Activated naive CD4-positive, alpha-beta T cell treated with anti-CD3 and anti-CD28 coated beads for 36 hours (primary cell): ENCODE data around the gene EXPH5. TPM values are rescaled to one million over a fixed set of nuclear protein-coding genes. Genes with fewer than 3 reads are reported as not detected.

Experiments
- CTCF ChIA-PET: fragments of 350-600 bp; sonication (Branson Sonifier 250); formaldehyde crosslinking; loops from one replicate; lab custom pipeline; 2021; ENCODE audit warnings: antibody characterized with exemption; lab: Charles Lee
- DNase-seq: peaks from one replicate; pipeline ENCODE4 v3.0.0-alpha.2; 2020
- H3K27ac Mint-ChIP-seq: one replicate; pipeline ENCODE4 v1.8.0; 2021; ENCODE audit warnings: mild to moderate bottlenecking, mixed read lengths
- H3K27me3 Mint-ChIP-seq: one replicate; pipeline ENCODE4 v1.8.0; 2021; ENCODE audit warnings: low read depth, mixed read lengths
- H3K36me3 Mint-ChIP-seq: one replicate; pipeline ENCODE4 v1.8.0; 2021; ENCODE audit warnings: low read depth, mixed read lengths
- H3K4me1 Mint-ChIP-seq: one replicate; pipeline ENCODE4 v1.8.0; 2021; ENCODE audit warnings: low read depth, mixed read lengths
- H3K4me3 Mint-ChIP-seq: one replicate; pipeline ENCODE4 v1.8.0; 2021; ENCODE audit warnings: mild to moderate bottlenecking, moderate library complexity, mixed read lengths
- H3K9me3 Mint-ChIP-seq: one replicate; pipeline ENCODE4 v1.8.0; 2021; ENCODE audit warnings: mixed read lengths
- intact Hi-C: fragments of 100-400 bp; cut with micrococcal nuclease; formaldehyde crosslinking; loops from one replicate; pipeline ENCODE4 v1.15.1; 2023
- total RNA-seq, 2 experiments: library from RNA; stranded (reverse); gene quantifications; one replicate each; pipeline ENCODE4 v1.2.3, GENCODE V29; 2021

EXPH5 gene
- total RNA-seq, 2 experiments from 2014 or later = 2.9 to 3.3 TPM

DNA sequence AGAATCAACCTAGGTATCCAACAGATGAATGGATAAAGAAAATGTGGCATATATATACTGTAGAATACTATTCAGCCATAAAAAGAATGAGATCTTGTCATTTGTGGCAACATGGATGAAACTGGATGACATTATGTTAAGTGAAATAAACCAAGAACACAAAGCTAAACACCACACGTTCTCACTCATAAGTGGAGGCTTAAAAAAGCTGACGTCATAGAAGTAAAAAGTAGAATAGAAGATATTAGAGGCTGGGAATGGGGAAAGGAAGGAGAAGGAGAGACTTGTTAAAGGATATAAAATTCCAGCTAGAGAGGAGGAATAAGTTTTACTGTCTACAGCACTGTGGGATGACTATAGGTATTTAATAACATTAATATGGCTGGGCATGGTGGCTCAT lies 12.9 kb downstream of the EXPH5 start:
- H3K4me3 Mint-ChIP-seq = no peak overlapping the region
- H3K27ac Mint-ChIP-seq = no peak overlapping the region
- H3K36me3 Mint-ChIP-seq = no peaks in the 10 kb centered on the region
- intact Hi-C loops = no loop called here
- no peaks in the 10 kb centered on the region for H3K27me3 Mint-ChIP-seq
- CTCF ChIA-PET = interaction anchor here (0.7 to 1.5 kb wide), 3 partner anchors 15 to 70 kb away, joined by 3 to 6 read pairs (median 3); no protein-coding TSS in a partner anchor
- DNase-seq = no peak
- no peaks in the 10 kb centered on the region for H3K4me1 Mint-ChIP-seq
- H3K9me3 Mint-ChIP-seq = no peaks in the 10 kb centered on the region

DNA sequence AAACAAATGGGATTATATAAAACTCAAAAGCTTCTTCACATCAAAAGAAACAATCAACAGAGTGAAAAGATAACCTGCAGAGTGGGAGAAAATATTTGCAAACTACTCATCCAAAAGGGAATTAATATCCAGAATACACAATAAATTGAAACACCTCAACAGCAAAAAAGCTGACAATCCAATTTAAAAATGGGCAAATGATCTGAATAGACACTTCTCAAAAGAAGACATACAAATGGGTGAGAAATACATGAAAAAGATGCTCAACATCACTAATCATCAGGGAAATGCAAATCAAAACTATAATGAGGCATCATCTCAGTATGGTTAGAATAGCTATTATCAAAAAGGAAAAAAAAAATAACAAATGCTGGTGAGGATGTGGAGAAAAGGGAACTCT lies 13.5 kb downstream of the EXPH5 start:
- CTCF ChIA-PET = interaction anchor here (0.7 kb wide), 1 partner anchor 401 kb away, joined by 3 read pairs; no protein-coding TSS in a partner anchor
- intact Hi-C loops = no loop called here
- DNase-seq = no peak
- no peaks in the 10 kb centered on the region for H3K9me3 Mint-ChIP-seq
- H3K36me3 Mint-ChIP-seq = no peaks in the 10 kb centered on the region
- H3K27ac Mint-ChIP-seq = no peak overlapping the region
- no peaks in the 10 kb centered on the region for H3K27me3 Mint-ChIP-seq
- H3K4me1 Mint-ChIP-seq = no peaks in the 10 kb centered on the region
- H3K4me3 Mint-ChIP-seq = no peak overlapping the region

DNA sequence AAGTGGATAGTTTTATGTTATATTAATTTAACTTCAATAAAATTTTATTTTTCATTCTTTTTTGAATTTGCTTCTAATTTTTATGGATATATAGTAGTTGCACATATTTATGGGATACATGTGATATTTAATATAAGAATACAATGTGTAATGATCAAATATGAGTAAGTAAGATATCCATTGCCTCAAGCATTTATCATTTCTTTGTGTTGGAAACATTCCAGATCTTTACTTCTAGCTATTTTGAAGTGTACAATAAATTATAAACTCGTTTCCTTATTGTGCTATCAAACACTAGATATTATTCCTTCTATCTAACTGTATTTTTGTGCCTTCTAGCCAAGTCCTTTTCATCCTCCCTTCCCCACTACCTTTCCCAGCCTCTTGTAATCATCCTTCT lies 17.0 kb downstream of the EXPH5 start:
- Mint-ChIP-seq H3K4me3 (no peak overlapping the region), H3K27ac (no peak overlapping the region), H3K27me3 (no peaks in the 10 kb centered on the region), H3K4me1 (no peaks in the 10 kb centered on the region), H3K9me3 (no peaks in the 10 kb centered on the region), H3K36me3 (no peaks in the 10 kb centered on the region)
- intact Hi-C loops = no loop called here
- no peak for DNase-seq
- CTCF ChIA-PET = no interaction called here

DNA sequence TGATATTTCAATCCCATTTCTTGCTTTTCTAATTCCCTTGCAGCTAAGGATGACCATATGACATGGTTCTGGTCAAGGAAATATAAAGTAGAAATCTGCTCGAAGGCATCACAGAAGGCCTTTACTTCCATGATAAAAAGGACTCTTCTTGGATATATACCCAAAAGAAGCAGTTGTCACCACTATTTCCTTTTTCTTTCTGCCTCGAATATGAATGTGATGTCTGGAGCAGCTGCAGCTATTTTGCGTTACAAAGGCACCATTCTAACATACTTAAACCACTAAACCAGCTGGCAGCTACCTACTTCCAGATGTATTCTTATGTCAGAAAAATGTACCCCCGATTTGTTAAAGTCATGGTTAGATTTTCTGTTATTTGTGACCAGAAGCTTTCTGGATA lies 18.9 kb downstream of the EXPH5 start:
- H3K4me3 Mint-ChIP-seq = no peak overlapping the region
- intact Hi-C loops = no loop called here
- CTCF ChIA-PET = interaction anchor here (0.7 kb wide), 1 partner anchor 456 kb away, joined by 3 read pairs; no protein-coding TSS in a partner anchor
- H3K36me3 Mint-ChIP-seq = no peaks in the 10 kb centered on the region
- H3K9me3 Mint-ChIP-seq = no peaks in the 10 kb centered on the region
- H3K4me1 Mint-ChIP-seq = no peaks in the 10 kb centered on the region
- DNase-seq = no peak
- no peaks in the 10 kb centered on the region for H3K27me3 Mint-ChIP-seq
- H3K27ac Mint-ChIP-seq = no peak overlapping the region

DNA sequence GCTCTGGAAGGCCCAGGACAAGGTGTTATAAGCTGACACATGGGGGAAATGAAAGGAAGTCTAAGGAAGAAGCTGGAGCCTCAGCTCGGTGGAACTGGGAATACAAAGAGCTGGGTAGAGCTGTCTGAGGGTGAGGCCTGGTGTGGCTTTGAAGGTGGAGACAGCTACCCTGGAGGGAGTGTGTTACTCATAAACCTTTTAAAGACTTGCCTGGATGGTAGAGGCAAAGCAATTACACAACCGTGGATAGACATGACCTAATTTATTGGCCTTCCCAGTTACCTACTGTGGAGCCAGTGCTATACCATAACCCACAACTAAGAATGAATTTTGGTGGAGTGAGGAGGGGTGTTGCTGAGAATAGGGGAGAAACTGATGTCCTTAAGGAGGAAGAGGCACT lies 22.6 kb downstream of the EXPH5 start:
- CTCF ChIA-PET = interaction anchor here (1.8 kb wide), 1 partner anchor 18 kb away, joined by 4 read pairs; no protein-coding TSS in a partner anchor
- no peaks in the 10 kb centered on the region for H3K36me3 Mint-ChIP-seq
- H3K27ac Mint-ChIP-seq = no peak overlapping the region
- H3K4me1 Mint-ChIP-seq = no peaks in the 10 kb centered on the region
- intact Hi-C loops = no loop called here
- no peaks in the 10 kb centered on the region for H3K27me3 Mint-ChIP-seq
- no peak for DNase-seq
- H3K9me3 Mint-ChIP-seq = no peaks in the 10 kb centered on the region
- no peak overlapping the region for H3K4me3 Mint-ChIP-seq

DNA sequence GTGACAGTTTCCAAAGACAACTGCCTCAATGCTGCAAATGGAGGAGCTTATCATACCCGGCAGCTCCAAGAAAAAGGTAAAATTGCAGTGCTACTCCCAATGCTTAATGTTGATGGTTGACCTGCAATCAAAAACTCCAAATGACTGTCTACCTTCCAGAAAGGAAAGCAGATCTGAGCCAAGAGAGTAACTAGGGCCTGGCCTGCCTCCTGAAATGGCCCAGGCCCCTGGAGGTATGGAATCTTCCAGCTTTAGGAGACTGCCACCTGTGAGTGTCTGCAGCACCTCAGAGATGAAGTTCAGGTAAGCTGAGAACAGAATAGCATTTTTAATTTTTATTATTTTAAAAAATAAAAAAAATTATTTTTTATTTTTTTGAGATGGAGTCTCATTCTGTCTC lies 23.7 kb downstream of the EXPH5 start:
- H3K27ac Mint-ChIP-seq = no peak overlapping the region

DNA sequence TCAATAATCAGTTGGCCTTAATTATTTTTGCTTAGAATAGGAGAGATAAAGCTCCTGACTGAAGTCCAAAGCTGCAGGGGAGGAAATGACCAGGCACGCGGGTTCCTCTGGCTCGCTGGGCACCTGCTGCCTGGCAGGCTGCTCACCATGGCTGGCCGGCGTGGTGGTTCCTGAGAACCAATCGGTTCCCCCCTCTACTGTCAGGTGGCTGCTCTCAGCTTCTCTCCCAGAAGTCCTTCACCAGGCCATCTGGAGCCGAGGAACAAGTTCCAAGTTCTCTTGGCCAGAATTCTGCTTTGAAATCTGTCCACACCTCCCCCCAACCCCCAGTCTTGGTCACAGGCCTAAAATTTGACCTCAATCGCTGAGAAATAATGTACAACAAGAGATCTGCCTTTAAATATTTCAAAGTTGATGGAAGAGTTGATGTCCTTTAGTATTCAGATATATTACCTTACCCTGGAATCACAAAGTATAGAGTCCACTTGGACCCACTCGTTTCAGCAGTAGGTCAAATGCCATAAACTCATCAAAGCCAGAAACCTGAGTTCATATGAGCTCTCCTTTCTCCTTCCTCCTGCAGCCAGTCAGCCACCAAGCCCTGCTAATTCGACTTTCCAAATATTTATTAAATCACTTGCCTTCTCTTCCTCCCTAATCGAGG lies 25.2 kb downstream of the EXPH5 start:
- Mint-ChIP-seq H3K27me3 (no peaks in the 10 kb centered on the region), H3K4me1 (no peaks in the 10 kb centered on the region), H3K27ac (no peak overlapping the region), H3K36me3 (no peaks in the 10 kb centered on the region), H3K4me3 (no peak overlapping the region), H3K9me3 (no peaks in the 10 kb centered on the region)
- no peak for DNase-seq
- CTCF ChIA-PET = no interaction called here
- intact Hi-C loops = no loop called here

More for the DNA sequence above, 23.7 kb downstream of the EXPH5 start:
- CTCF ChIA-PET = interaction anchor here (0.6 kb wide), 1 partner anchor 341 kb away, joined by 7 read pairs; no protein-coding TSS in a partner anchor
- Mint-ChIP-seq H3K27me3 (no peaks in the 10 kb centered on the region), H3K9me3 (no peaks in the 10 kb centered on the region), H3K36me3 (no peaks in the 10 kb centered on the region), H3K4me1 (no peaks in the 10 kb centered on the region), H3K4me3 (no peak overlapping the region)
- DNase-seq = no peak
- intact Hi-C loops = no loop called here

DNA sequence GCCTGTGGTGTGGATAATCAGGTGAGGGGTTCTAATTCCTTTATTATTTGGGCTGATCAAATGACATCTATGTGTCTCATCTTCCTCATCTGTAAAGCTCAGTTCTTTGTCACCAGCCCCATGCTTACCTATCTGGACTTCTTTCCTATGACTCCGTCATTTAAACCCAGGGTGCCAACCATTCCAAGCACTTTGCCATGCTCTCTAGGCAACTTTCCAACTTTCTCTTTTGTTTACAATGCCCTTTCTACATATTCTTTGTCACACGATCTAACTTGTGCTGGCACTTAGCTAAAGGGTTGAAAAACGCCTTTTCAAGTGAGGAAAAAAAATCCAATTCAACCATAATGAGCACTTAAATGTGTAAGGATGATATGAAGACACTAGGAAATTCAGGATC lies 27.9 kb downstream of the EXPH5 start:
- CTCF ChIA-PET = interaction anchor here (0.6 kb wide), 1 partner anchor 15 kb away, joined by 3 read pairs; no protein-coding TSS in a partner anchor
- Mint-ChIP-seq H3K9me3 (no peaks in the 10 kb centered on the region), H3K4me1 (no peaks in the 10 kb centered on the region), H3K4me3 (no peak overlapping the region), H3K27ac (no peak overlapping the region), H3K36me3 (no peaks in the 10 kb centered on the region), H3K27me3 (no peaks in the 10 kb centered on the region)
- intact Hi-C loops = no loop called here
- no peak for DNase-seq

DNA sequence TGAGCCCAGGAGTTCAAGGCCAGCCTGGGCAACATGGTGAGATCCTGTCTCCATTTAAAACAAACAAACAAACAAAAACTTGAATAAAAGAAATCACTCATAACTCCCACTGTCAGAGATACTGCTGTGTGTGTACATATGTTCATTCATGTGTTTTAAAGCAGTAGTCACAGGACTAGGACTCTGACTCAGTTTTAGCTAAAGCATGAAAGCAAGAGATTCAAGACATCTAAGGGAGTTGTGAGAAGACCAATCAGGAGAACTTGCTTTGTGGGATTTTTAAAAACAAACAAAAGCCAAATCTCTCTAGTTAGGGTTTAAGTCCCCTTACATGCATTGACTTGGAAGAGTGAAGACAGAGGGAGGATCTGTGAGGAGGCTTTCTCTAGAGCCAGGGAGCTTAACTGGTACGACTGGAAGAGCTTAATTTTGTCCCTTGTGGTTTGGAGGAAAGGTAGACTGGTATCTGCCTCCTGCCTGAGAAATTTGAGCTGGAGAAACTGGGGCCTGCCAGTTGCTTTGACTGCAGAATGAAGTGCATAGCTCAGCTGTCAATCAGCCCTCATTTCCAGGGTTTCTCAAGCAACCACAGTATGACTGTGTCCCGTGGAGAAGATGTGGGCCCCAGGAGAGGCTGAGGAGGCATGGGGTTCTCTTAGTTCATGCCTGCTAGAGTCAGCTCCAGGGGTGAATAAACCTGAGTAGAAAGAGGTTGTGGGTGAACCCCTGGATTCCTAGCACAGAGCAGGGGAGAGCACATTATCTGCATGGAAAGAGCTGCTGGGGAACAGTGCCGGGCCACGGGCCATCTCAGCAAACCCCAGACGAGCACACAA lies 30.6 kb downstream of the EXPH5 start:
- Mint-ChIP-seq H3K27me3 (no peaks in the 10 kb centered on the region), H3K4me3 (no peak overlapping the region), H3K27ac (no peak overlapping the region), H3K9me3 (no peaks in the 10 kb centered on the region), H3K4me1 (peaks cover 18% of the 10 kb centered on the region), H3K36me3 (no peaks in the 10 kb centered on the region)
- CTCF ChIA-PET = no interaction called here
- intact Hi-C loops = no loop called here
- no peak for DNase-seq

DNA sequence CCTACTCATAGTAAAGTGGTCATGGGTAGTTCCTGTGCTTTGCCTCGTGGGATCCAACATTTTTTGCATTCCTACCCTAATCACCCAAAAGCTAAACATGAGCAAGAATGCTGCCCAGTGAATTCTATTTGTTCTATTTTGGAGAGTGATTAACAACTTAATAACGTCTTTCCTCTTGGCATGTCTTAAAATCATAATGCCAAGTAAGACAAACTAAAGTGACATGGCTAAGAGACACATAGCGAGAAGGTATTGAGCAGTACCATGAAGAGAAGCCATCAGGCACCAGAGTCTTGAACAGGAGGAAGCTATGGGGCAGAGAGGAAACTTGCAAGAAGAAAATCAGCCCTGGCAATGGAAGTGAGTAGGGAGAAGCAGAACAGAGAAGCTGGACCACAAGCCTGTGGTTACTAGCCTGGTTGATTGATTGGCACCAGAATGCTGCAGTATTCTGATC lies 32.0 kb downstream of the EXPH5 start:
- no peaks in the 10 kb centered on the region for H3K36me3 Mint-ChIP-seq
- intact Hi-C loops = no loop called here
- H3K4me3 Mint-ChIP-seq = no peak overlapping the region
- no peaks in the 10 kb centered on the region for H3K9me3 Mint-ChIP-seq
- no peak for DNase-seq
- CTCF ChIA-PET = no interaction called here
- peaks cover 18% of the 10 kb centered on the region for H3K4me1 Mint-ChIP-seq
- H3K27me3 Mint-ChIP-seq = no peaks in the 10 kb centered on the region
- H3K27ac Mint-ChIP-seq = no peak overlapping the region

DNA sequence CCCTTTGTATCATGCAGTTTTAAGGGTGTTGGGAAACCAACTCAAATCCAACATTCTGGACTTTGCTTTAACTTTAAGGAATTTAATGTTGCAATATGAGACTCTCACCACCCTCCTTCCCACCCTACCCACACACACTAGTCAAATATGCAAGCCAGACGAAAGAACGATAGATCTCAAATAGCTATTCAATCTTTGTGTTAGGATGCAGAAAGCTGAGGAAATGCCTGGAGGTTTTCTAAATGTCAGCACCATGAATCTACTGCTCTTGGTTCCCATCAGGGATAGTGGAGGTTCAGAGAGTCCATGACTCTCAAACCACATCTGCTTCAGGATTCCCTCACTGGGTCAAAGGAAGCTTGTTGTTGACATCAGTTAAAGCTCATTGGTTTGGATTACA lies 33.7 kb downstream of the EXPH5 start:
- no peaks in the 10 kb centered on the region for H3K27me3 Mint-ChIP-seq
- CTCF ChIA-PET = no interaction called here
- H3K27ac Mint-ChIP-seq = no peak overlapping the region
- no peak for DNase-seq
- no peak overlapping the region for H3K4me3 Mint-ChIP-seq
- peaks cover 18% of the 10 kb centered on the region for H3K4me1 Mint-ChIP-seq
- intact Hi-C loops = no loop called here
- no peaks in the 10 kb centered on the region for H3K36me3 Mint-ChIP-seq
- no peaks in the 10 kb centered on the region for H3K9me3 Mint-ChIP-seq

DNA sequence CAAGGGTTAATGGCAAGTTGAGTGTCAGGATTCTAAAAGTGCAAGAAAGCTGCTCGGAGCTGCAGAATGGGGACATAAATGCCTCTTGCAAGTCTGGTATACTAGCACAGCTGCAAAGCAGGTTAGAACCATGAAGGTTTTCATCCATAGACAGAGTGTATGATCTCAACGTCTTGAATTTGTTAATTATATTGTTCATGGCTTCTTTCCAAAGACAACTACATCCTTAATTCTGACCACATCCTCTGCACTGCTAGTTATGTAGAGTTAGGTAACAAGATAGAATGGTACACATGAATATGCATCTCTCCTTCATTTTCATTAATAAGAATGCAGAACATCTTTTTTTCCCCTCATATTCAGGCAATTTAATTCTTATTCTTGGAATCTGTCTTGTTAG lies 34.2 kb downstream of the EXPH5 start:
- H3K36me3 Mint-ChIP-seq = no peaks in the 10 kb centered on the region
- no peak overlapping the region for H3K27ac Mint-ChIP-seq
- DNase-seq = no peak
- intact Hi-C loops = no loop called here
- H3K9me3 Mint-ChIP-seq = no peaks in the 10 kb centered on the region
- H3K4me1 Mint-ChIP-seq = peaks cover 18% of the 10 kb centered on the region
- no peaks in the 10 kb centered on the region for H3K27me3 Mint-ChIP-seq
- no peak overlapping the region for H3K4me3 Mint-ChIP-seq
- CTCF ChIA-PET = no interaction called here
